K562 (cell line): ENCODE results near the gene LHPP. TPM values are rescaled to one million over a fixed set of nuclear protein-coding genes. Genes with fewer than 3 reads are reported as not detected.

Source experiments
- ATAC-seq: fragments of 200-7000 bp; cut with Tn5 transposase; 3 replicates; pipeline ENCODE4 v1.9.1; 2020; ENCODE audit warnings: moderate library complexity
- BruUV-seq: library from RNA; stranded (reverse); fragments of 400-500 nt; replicated peaks from 2 replicates; lab custom pipeline; 2021; lab: Mats Ljungman, UMichigan
- CTCF ChIA-PET: fragments of 300-600 bp; formaldehyde crosslinking; extraction: SDS; loops from one replicate; lab custom pipeline; 2021; ENCODE audit warnings: low intra/inter-chr PET ratio; lab: Yijun Ruan, JAX
- POLR2A ChIA-PET: fragments of 300-600, 350-650 bp; sonication (Branson Sonifier 250); formaldehyde crosslinking; extraction: SDS; loops from one replicate; lab custom pipeline; 2021; ENCODE audit warnings: antibody characterized with exemption, inconsistent platforms; lab: Yijun Ruan, JAX
- DNase-seq, 4 experiments: peaks; one replicate each; pipeline versions ENCODE4 v3.0.0 to v3.0.0-alpha.2; 2011 to 2018; ENCODE audit warnings: low spot score in 3 of 4, mixed read lengths in 3 of 4; ENCODE audit errors: extremely low read depth in 1 of 4
- FAIRE-seq: peaks from 2 replicates; lab custom pipeline; 2011; peaks lifted over from hg19 to GRCh38; lab: Jason Lieb, UNC
- H2AFZ ChIP-seq: 2 replicates; pipeline ENCODE4 v1.6.0; 2011; ENCODE audit warnings: low read depth, low read length, control low read depth, inconsistent platforms
- H3K27ac ChIP-seq: fragments of 200-600 bp; 3 replicates; pipeline ENCODE4 v1.8.0; 2011; ENCODE audit warnings: low read depth, mild to moderate bottlenecking, control low read depth, inconsistent platforms, low read length, moderate library complexity, mixed read lengths; ENCODE audit errors: extremely low read depth
- H3K27me3 ChIP-seq, 2 experiments: fragments of 300-600 bp in 1 of 2; 2 replicates in 1 of 2; 3 replicates in 1 of 2; pipeline versions ENCODE4 v1.6.0 to v1.8.0; 2011; ENCODE audit warnings: inconsistent platforms in 2 of 2, low read length in 2 of 2, mild to moderate bottlenecking in 1 of 2, mixed read lengths in 1 of 2, moderate library complexity in 1 of 2; ENCODE audit not compliant: control insufficient read depth in 2 of 2, insufficient read depth in 2 of 2
- H3K36me3 ChIP-seq: fragments of 300-600 bp; 3 replicates; pipeline ENCODE4 v1.8.0; 2011; ENCODE audit warnings: mild to moderate bottlenecking, low read length, inconsistent platforms; ENCODE audit not compliant: control insufficient read depth, insufficient read depth
- H3K4me1 ChIP-seq, 2 experiments: fragments of 200-600 bp in 1 of 2; replicated peaks in 1 of 2; 2 replicates in 1 of 2; 3 replicates in 1 of 2; pipeline versions ENCODE4 v1.5.1 to v1.8.0; 2011; ENCODE audit warnings: inconsistent platforms in 2 of 2, low read length in 2 of 2, mild to moderate bottlenecking in 1 of 2, mixed read lengths in 1 of 2, moderate library complexity in 1 of 2; ENCODE audit not compliant: control insufficient read depth in 2 of 2, insufficient read depth in 2 of 2
- H3K4me2 ChIP-seq: 2 replicates; pipeline ENCODE4 v1.6.1; 2011; ENCODE audit warnings: low read length, control low read depth, inconsistent platforms, mixed read lengths; ENCODE audit not compliant: insufficient read depth
- H3K4me3 ChIP-seq: fragments of 200-600 bp; sonication (generic), shearing (Covaris generic); 2 replicates; pipeline ENCODE4 v1.5.1; 2016; ENCODE audit warnings: control low read depth, inconsistent platforms
- H3K79me2 ChIP-seq: fragments of 200-600 bp; 3 replicates; pipeline ENCODE4 v1.8.0; 2011; ENCODE audit warnings: low read length, inconsistent platforms; ENCODE audit not compliant: control insufficient read depth, insufficient read depth
- H3K9ac ChIP-seq, 2 experiments: 2 replicates each; pipeline versions ENCODE4 v1.6.0 to v1.6.1; 2011; ENCODE audit warnings: low read depth in 2 of 2, low read length in 2 of 2, control low read depth in 1 of 2, inconsistent platforms in 1 of 2, mild to moderate bottlenecking in 1 of 2, mixed read lengths in 1 of 2; ENCODE audit not compliant: insufficient read depth in 1 of 2
- H3K9me1 ChIP-seq: one replicate; pipeline ENCODE4 v1.6.0; 2011; ENCODE audit warnings: inconsistent platforms, mild to moderate bottlenecking, low read length, moderate library complexity; ENCODE audit not compliant: control insufficient read depth, insufficient read depth
- H3K9me3 ChIP-seq: replicated peaks from 2 replicates; pipeline ENCODE4 v1.5.1; 2011; ENCODE audit warnings: low read depth, low read length, inconsistent platforms; ENCODE audit not compliant: control insufficient read depth, insufficient read depth
- H4K20me1 ChIP-seq: replicated peaks from 2 replicates; pipeline ENCODE4 v1.6.1; 2011; ENCODE audit warnings: low read length, inconsistent platforms, mixed read lengths; ENCODE audit not compliant: control insufficient read depth, insufficient read depth
- ARID1B ChIP-seq: fragments of 450-650 bp; IDR thresholded peaks from 2 replicates; pipeline ENCODE4 v1.6.1; 2016; ENCODE audit warnings: antibody characterized with exemption, mild to moderate bottlenecking, inconsistent platforms
- CSDE1 ChIP-seq, 2 experiments: fragments of 450-650 bp; IDR thresholded peaks; 2 replicates each; pipeline ENCODE4 v1.6.1; 2016; ENCODE audit warnings: mild to moderate bottlenecking in 1 of 2
- NRF1 ChIP-seq, 2 experiments: fragments of 450-650 bp; IDR thresholded peaks in 1 of 2; conservative IDR thresholded peaks in 1 of 2; 2 replicates each; pipeline ENCODE4 v1.6.1; 2014; ENCODE audit warnings: mild to moderate bottlenecking in 2 of 2
- THRB ChIP-seq: fragments of 450-650 bp; formaldehyde crosslinking; conservative IDR thresholded peaks from 2 replicates; pipeline ENCODE4 v1.4.0; 2022; ENCODE audit warnings: mild to moderate bottlenecking, missing genetic modification characterization
- ZNF263 ChIP-seq: sonication (generic); formaldehyde crosslinking; IDR thresholded peaks from 2 replicates; pipeline ENCODE4 v1.8.0; 2022; ENCODE audit warnings: mild to moderate bottlenecking, missing genetic modification reagents, borderline replicate concordance
- WGBS: fragments of 100-300 bp; shearing (Covaris generic); methylation state at CpG from one replicate; pipeline ENCODE4 v1.1.6; 2016; ENCODE audit warnings: low coverage, mixed read lengths; ENCODE audit not compliant: insufficient coverage; ENCODE audit errors: missing lambda C conversion rate; 5-methylcytosine and 5-hydroxymethylcytosine counted together
- in situ Hi-C: fragments of 300-500 bp; cut with MboI; formaldehyde crosslinking; loops from 4 replicates; pipeline ENCODE4 v1.15.0; 2018; ENCODE audit warnings: inconsistent platforms, mixed read lengths
- intact Hi-C: fragments of 100-400 bp; cut with micrococcal nuclease; formaldehyde crosslinking; loops from 2 replicates; pipeline ENCODE4 v1.14.2; 2022
- polyA plus RNA-seq, 8 experiments: library from polyadenylated mRNA; depleted of rRNA in 4 of 8; stranded (reverse) in 5 of 8; unstranded in 3 of 8; fragments of >200 nt; fragmentation: Nextera tagmentation in 2 of 8; fragmentation: Illumina TruSeq in 1 of 8; extraction: Ambion mirVana in 2 of 8; extraction: Trizol in 1 of 8; gene quantifications; 2 replicates each; pipeline versions ENCODE4 v1.2.1 to v1.2.3, GENCODE V29; 2011 to 2014; ENCODE audit warnings: inconsistent platforms in 1 of 8, missing spikeins in 1 of 8
- total RNA-seq, 7 experiments: library from RNA; depleted of rRNA in 6 of 7; stranded (reverse); fragments of >200 nt in 6 of 7; fragmentation: Illumina TruSeq in 2 of 7; extraction: Trizol in 2 of 7; gene quantifications; 2 replicates each; pipeline versions ENCODE4 v1.2.1 to v1.2.3, GENCODE V29; 2011 to 2021; ENCODE audit warnings: low replicate concordance in 1 of 7

Gene LHPP
- total and polyA plus RNA-seq, 9 of the 15 experiments (the other 6 are each of a cell fraction or from before 2014, with no cell fraction given), result 0.34 to 7.4 (median 3.0) TPM

- BruUV-seq, result no TSS peak
- ChIA-PET POLR2A (interaction anchor here (0.6 to 1.9 kb wide), 2 partner anchors 9 to 155 kb away, joined by 4 to 8 read pairs; no protein-coding TSS in a partner anchor), CTCF (no interaction called here)
- no peak for FAIRE-seq
- H3K9ac ChIP-seq, result no peak overlapping the region
- H3K4me1 ChIP-seq, result peaks cover 0 to 39% of the 10 kb centered on the region in 2 experiments; a peak in 2 of 5 replicates
- ATAC-seq, result no peak
- H3K4me3 ChIP-seq, result no peak overlapping the region
- 44% methylated on average over 11 of the region's 29 CpGs for WGBS
- peaks cover 4% of the 10 kb centered on the region; the same call in 1 of the 2 replicates for H4K20me1 ChIP-seq
- no peak overlapping the region for H3K27ac ChIP-seq
- no peak overlapping the region for H3K4me2 ChIP-seq
- H3K27me3 ChIP-seq, result no peaks in the 10 kb centered on the region
- no peak for DNase-seq
- in situ Hi-C loops, result no loop called here
- no peaks in the 10 kb centered on the region for H3K9me1 ChIP-seq
- intact Hi-C loops, result no loop called here
- H3K9me3 ChIP-seq, result no peaks in the 10 kb centered on the region
- no peaks in the 10 kb centered on the region for H3K36me3 ChIP-seq
- TF ChIP-seq CSDE1 (IDR thresholded peaks at IDR 0.05) (no peak), ZNF263 (CRISPR knock-in tag) (no peak), NRF1 (conservative IDR thresholded peaks at IDR 0.05 in 1 of 2, IDR thresholded peaks at IDR 0.05 in 1 of 2) (no peak), THRB (CRISPR knock-in tag) (no peak), ARID1B (no peak)
- H2AFZ ChIP-seq, result no peak overlapping the region
- H3K79me2 ChIP-seq, result no peaks in the 10 kb centered on the region
These were observed 140.0 kb downstream of the LHPP start for GRCh38 chr10:124601431-124602120.
